HepG2 (cell line): Measurements from ENCODE around the gene HBM. TPM values are rescaled to one million over a fixed set of nuclear protein-coding genes. Genes with fewer than 3 reads are reported as not detected.

Source experiments
- ARID2 ChIP-seq: sonication (generic); formaldehyde crosslinking; IDR thresholded peaks from 2 replicates; pipeline ENCODE4 v1.8.1; 2022; ENCODE audit warnings: mild to moderate bottlenecking, missing genetic modification reagents, borderline replicate concordance
- ARNTL ChIP-seq: sonication (generic); formaldehyde crosslinking; IDR thresholded peaks from 2 replicates; pipeline ENCODE4 v1.4.0; 2020; ENCODE audit warnings: mild to moderate bottlenecking, missing genetic modification reagents
- ATM ChIP-seq: fragments of 450-650 bp; IDR thresholded peaks from 2 replicates; pipeline ENCODE4 v1.7.1; 2017; ENCODE audit warnings: mild to moderate bottlenecking, borderline replicate concordance
- CCDC6 ChIP-seq: sonication (generic); formaldehyde crosslinking; IDR thresholded peaks from 2 replicates; pipeline ENCODE4 v1.8.1; 2022; ENCODE audit warnings: mild to moderate bottlenecking, missing genetic modification reagents, moderate library complexity
- GPN1 ChIP-seq: sonication (generic); formaldehyde crosslinking; IDR thresholded peaks from 2 replicates; pipeline ENCODE4 v1.5.1; 2020; ENCODE audit warnings: missing genetic modification reagents, borderline replicate concordance
- HMG20A ChIP-seq: IDR thresholded peaks from 2 replicates; pipeline ENCODE4 v1.6.1; 2016; ENCODE audit warnings: borderline replicate concordance
- NCOA1 ChIP-seq: sonication (generic); formaldehyde crosslinking; IDR thresholded peaks from 2 replicates; pipeline ENCODE4 v1.9.0; 2021; ENCODE audit warnings: missing genetic modification reagents
- NFYB ChIP-seq: sonication (generic); formaldehyde crosslinking; IDR thresholded peaks from 2 replicates; pipeline ENCODE4 v1.4.0; 2020; ENCODE audit warnings: missing genetic modification reagents
- RFXAP ChIP-seq: sonication (generic); formaldehyde crosslinking; IDR thresholded peaks from 2 replicates; pipeline ENCODE4 v1.4.0; 2020; ENCODE audit warnings: missing genetic modification reagents, borderline replicate concordance
- SATB2 ChIP-seq: sonication (generic); formaldehyde crosslinking; IDR thresholded peaks from 2 replicates; pipeline ENCODE4 v1.5.0; 2020; ENCODE audit warnings: missing genetic modification reagents
- STAT5B ChIP-seq: sonication (generic); formaldehyde crosslinking; IDR thresholded peaks from 2 replicates; pipeline ENCODE4 v1.4.0; 2020; ENCODE audit warnings: missing genetic modification reagents
- TP53 ChIP-seq: sonication (generic); formaldehyde crosslinking; conservative IDR thresholded peaks from 2 replicates; pipeline ENCODE4 v1.4.0; 2020; ENCODE audit warnings: missing genetic modification reagents
- XBP1 ChIP-seq: sonication (generic); formaldehyde crosslinking; IDR thresholded peaks from 2 replicates; pipeline ENCODE4 v1.5.0; 2020; ENCODE audit warnings: missing genetic modification reagents
- ZNF136 ChIP-seq: sonication (generic); formaldehyde crosslinking; IDR thresholded peaks from 2 replicates; pipeline ENCODE4 v1.8.1; 2022; ENCODE audit warnings: low read depth, mild to moderate bottlenecking, moderate library complexity, missing genetic modification reagents
- ZNF543 ChIP-seq: sonication (generic); formaldehyde crosslinking; IDR thresholded peaks from 2 replicates; pipeline ENCODE4 v1.4.0; 2020; ENCODE audit warnings: mild to moderate bottlenecking, missing genetic modification reagents
- polyA plus RNA-seq, 8 experiments: library from polyadenylated mRNA; depleted of rRNA in 3 of 8; stranded (reverse) in 7 of 8; unstranded in 1 of 8; fragments of >200 nt; fragmentation: Illumina TruSeq in 4 of 8; extraction: Trizol in 4 of 8; gene quantifications; 2 replicates each; pipeline versions ENCODE4 v1.2.1 to v1.2.3, GENCODE V29; 2011 to 2016; ENCODE audit warnings: low read depth in 4 of 8, missing spikeins in 1 of 8, mixed read lengths in 1 of 8; ENCODE audit not compliant: insufficient read depth in 1 of 8
- total RNA-seq, 5 experiments: library from RNA; depleted of rRNA; stranded (reverse); fragments of >200 nt; fragmentation: Illumina TruSeq; extraction: Trizol; gene quantifications; 2 replicates each; pipeline ENCODE4 v1.2.3, GENCODE V29; 2016; ENCODE audit warnings: low read depth in 1 of 5
- TF ChIP-seq, protein P1 (sequence below): sonication (generic); formaldehyde crosslinking; IDR thresholded peaks from 2 replicates; pipeline ENCODE4 v1.5.1; 2020; ENCODE audit warnings: mild to moderate bottlenecking, missing genetic modification reagents
- TF ChIP-seq, protein P2 (sequence below): sonication (generic); formaldehyde crosslinking; IDR thresholded peaks from 2 replicates; pipeline ENCODE4 v1.9.0; 2022; ENCODE audit warnings: low read depth, missing genetic modification reagents
- TF ChIP-seq, protein P3 (sequence below): sonication (generic); formaldehyde crosslinking; IDR thresholded peaks from 2 replicates; pipeline ENCODE4 v1.4.0; 2020; ENCODE audit warnings: missing genetic modification reagents, borderline replicate concordance
- TF ChIP-seq, protein P4 (sequence below): IDR thresholded peaks from 2 replicates; pipeline ENCODE4 v1.6.1; 2018; ENCODE audit warnings: missing genetic modification reagents, mild to moderate bottlenecking, missing compliant biosample characterization

HBM gene
- total and polyA plus RNA-seq, 2 of the 13 experiments (the other 11 are each of a cell fraction or from before 2014, with no cell fraction given): not detected

DNA sequence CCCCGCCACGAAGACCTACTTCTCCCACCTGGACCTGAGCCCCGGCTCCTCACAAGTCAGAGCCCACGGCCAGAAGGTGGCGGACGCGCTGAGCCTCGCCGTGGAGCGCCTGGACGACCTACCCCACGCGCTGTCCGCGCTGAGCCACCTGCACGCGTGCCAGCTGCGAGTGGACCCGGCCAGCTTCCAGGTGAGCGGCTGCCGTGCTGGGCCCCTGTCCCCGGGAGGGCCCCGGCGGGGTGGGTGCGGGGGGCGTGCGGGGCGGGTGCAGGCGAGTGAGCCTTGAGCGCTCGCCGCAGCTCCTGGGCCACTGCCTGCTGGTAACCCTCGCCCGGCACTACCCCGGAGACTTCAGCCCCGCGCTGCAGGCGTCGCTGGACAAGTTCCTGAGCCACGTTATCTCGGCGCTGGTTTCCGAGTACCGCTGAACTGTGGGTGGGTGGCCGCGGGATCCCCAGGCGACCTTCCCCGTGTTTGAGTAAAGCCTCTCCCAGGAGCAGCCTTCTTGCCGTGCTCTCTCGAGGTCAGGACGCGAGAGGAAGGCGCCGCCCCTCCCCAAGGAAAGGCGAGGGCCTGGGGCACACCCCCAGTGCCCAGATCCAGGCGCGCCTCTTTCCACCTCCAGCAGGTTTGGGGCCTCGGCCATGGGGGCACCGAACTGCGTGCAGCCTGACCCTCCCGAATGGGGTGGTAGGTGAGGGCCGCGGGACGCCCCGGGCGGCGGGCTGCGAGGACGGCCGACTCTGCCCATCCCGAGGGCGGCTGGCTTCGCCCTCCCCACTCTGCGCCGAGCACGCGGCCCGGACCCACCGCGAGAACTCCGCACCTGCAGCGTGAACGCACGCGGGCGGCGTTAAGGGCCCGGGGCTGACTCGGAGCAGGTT is 15.1 kb downstream of the HBM start (continued):
- TF ChIP-seq, protein P1, sequence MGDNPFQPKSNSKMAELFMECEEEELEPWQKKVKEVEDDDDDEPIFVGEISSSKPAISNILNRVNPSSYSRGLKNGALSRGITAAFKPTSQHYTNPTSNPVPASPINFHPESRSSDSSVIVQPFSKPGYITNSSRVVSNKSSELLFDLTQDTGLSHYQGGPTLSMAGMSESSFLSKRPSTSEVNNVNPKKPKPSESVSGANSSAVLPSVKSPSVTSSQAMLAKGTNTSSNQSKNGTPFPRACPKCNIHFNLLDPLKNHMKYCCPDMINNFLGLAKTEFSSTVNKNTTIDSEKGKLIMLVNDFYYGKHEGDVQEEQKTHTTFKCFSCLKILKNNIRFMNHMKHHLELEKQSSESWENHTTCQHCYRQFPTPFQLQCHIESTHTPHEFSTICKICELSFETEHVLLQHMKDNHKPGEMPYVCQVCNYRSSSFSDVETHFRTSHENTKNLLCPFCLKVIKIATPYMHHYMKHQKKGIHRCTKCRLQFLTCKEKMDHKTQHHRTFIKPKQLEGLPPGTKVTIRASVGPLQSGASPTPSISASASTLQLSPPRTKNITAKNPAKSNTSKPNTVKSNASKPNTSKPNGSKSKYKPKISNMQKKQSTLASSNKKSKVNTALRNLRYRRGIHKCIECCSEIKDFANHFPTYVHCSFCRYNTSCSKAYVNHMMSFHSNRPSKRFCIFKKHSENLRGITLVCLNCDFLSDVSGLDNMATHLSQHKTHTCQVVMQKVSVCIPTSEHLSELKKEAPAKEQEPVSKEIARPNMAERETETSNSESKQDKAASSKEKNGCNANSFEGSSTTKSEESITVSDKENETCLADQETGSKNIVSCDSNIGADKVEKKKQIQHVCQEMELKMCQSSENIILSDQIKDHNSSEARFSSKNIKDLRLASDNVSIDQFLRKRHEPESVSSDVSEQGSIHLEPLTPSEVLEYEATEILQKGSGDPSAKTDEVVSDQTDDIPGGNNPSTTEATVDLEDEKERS: no peak
- TF ChIP-seq ATM (no peak), HMG20A (CRISPR knock-in tag) (0 out of 2 replicates have a peak, but pooled peaks have one; percentile 14), SATB2 (CRISPR knock-in tag) (peak; percentile 94), XBP1 (no peak; the same call in 1 of the 2 replicates), RFXAP (peak; percentile 85; the same call in 1 of the 2 replicates), GPN1 (CRISPR knock-in tag) (no peak; the same call in 1 of the 2 replicates), TP53 (CRISPR knock-in tag) (peak; percentile 83; the same call in 1 of the 2 replicates), ARID2 (peak; percentile 97), STAT5B (CRISPR knock-in tag) (no peak), ZNF136 (CRISPR knock-in tag) (peak; percentile 71; the same call in 1 of the 2 replicates), NCOA1 (CRISPR knock-in tag) (peak; percentile 97), ZNF543 (CRISPR knock-in tag) (peak; percentile 98), NFYB (no peak), CCDC6 (CRISPR knock-in tag) (peak; percentile 98), ARNTL (CRISPR knock-in tag) (peak; percentile 93)
- TF ChIP-seq, protein P2, sequence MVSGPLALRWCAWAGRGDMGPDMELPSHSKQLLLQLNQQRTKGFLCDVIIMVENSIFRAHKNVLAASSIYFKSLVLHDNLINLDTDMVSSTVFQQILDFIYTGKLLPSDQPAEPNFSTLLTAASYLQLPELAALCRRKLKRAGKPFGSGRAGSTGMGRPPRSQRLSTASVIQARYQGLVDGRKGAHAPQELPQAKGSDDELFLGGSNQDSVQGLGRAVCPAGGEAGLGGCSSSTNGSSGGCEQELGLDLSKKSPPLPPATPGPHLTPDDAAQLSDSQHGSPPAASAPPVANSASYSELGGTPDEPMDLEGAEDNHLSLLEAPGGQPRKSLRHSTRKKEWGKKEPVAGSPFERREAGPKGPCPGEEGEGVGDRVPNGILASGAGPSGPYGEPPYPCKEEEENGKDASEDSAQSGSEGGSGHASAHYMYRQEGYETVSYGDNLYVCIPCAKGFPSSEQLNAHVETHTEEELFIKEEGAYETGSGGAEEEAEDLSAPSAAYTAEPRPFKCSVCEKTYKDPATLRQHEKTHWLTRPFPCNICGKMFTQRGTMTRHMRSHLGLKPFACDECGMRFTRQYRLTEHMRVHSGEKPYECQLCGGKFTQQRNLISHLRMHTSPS (CRISPR knock-in tag): peak; percentile 69
- TF ChIP-seq, protein P3, sequence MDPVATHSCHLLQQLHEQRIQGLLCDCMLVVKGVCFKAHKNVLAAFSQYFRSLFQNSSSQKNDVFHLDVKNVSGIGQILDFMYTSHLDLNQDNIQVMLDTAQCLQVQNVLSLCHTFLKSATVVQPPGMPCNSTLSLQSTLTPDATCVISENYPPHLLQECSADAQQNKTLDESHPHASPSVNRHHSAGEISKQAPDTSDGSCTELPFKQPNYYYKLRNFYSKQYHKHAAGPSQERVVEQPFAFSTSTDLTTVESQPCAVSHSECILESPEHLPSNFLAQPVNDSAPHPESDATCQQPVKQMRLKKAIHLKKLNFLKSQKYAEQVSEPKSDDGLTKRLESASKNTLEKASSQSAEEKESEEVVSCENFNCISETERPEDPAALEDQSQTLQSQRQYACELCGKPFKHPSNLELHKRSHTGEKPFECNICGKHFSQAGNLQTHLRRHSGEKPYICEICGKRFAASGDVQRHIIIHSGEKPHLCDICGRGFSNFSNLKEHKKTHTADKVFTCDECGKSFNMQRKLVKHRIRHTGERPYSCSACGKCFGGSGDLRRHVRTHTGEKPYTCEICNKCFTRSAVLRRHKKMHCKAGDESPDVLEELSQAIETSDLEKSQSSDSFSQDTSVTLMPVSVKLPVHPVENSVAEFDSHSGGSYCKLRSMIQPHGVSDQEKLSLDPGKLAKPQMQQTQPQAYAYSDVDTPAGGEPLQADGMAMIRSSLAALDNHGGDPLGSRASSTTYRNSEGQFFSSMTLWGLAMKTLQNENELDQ (CRISPR knock-in tag): peak; percentile 45; the same call in 1 of the 2 replicates
- TF ChIP-seq, protein P4, sequence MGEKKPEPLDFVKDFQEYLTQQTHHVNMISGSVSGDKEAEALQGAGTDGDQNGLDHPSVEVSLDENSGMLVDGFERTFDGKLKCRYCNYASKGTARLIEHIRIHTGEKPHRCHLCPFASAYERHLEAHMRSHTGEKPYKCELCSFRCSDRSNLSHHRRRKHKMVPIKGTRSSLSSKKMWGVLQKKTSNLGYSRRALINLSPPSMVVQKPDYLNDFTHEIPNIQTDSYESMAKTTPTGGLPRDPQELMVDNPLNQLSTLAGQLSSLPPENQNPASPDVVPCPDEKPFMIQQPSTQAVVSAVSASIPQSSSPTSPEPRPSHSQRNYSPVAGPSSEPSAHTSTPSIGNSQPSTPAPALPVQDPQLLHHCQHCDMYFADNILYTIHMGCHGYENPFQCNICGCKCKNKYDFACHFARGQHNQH (CRISPR knock-in tag): peak; percentile 91
